Measurements from ENCODE around the gene LSP1.
"Not testable (repeated sequence)": the region's sequence is repeated elsewhere in the genome, so short reads cannot be mapped to it uniquely, and the experiment has no call there.

The LSP1 gene

DNA sequence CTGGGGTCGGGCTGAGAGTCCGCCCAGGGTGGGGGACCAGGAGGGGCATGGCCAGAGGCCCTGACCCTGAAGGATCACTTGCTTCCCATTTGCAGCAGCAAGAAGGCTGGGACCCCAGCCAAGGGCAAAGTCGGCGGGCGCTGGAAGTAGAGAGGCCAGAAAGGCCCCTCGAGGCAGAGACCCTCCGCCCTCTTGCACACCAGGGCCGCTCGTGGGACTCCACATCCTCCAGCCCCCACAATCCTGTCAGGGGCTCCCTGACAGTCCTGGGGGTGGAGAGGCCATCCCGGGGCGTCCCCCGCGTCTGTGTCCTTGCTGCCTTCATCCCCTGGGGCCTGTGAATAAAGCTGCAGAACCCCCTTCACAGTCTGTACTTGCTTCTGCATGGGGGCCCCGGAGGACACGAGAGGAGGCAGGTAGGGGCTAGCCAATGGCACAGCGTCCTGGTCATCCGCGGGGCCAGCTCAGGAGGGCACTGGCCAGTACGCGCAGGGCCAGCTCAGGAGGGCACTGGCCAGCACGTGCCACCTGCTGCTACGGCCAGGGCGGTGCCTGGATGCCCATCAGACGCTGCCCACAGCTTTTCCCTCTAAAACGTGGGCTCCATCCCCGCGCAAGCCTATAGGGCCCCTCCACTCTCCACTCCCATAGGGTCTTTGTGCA, 85.6 kb downstream of the LSP1 start:
- no peak for DNase-seq (ENCODE audit: low read depth, low spot score)

DNA sequence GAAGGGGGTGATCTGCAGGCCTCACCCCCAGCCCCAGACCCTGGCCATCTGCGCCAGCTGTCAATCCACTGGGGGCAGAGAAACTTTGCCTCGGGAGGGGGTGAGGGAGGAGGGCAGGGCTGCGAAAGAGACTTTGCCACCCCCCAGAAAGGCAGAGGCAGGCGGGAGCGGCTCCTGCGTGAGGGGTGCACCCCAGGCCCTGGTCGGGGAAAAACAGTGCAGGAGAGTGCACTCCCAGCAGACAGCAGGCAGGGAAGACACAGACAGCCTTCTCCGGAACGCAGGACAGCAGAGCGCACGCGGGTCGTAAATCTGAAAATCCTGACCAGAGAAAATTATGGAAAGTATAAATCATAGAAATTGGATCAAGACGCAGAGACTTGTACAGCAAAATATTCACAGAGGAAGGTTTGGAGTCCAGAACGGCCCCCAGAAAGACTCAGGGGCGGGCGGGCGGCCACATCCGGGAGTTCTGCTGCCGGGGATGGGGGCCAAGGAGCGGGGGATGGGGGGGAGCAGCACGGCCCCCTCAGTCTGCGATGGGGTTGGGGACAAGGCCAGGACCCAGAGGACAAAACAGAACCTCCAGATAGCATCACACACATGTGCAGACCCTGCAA, 86.2 kb downstream of the LSP1 start:
- DNase-seq (ENCODE audit: low read depth, low spot score), result no peak

GRCh38 chr11:1939788-1940187, 86.9 kb downstream of the LSP1 start:
- DNase-seq (ENCODE audit: low read depth, low spot score), result not testable (repeated sequence)

All from ELF-1 (cell line).